HG03520 (cell line): ENCODE results near the gene MAST3.
"Not testable (repeated sequence)": the region's sequence is repeated elsewhere in the genome, so short reads cannot be mapped to it uniquely, and the experiment has no call there.

Experiments
- ATAC-seq: cut with Tn5 transposase; IDR thresholded peaks from one replicate; pipeline ENCODE4 v1.9.1; 2021; ENCODE audit warnings: mild to moderate bottlenecking, moderate library complexity; ENCODE audit not compliant: unreplicated experiment

Gene MAST3

DNA sequence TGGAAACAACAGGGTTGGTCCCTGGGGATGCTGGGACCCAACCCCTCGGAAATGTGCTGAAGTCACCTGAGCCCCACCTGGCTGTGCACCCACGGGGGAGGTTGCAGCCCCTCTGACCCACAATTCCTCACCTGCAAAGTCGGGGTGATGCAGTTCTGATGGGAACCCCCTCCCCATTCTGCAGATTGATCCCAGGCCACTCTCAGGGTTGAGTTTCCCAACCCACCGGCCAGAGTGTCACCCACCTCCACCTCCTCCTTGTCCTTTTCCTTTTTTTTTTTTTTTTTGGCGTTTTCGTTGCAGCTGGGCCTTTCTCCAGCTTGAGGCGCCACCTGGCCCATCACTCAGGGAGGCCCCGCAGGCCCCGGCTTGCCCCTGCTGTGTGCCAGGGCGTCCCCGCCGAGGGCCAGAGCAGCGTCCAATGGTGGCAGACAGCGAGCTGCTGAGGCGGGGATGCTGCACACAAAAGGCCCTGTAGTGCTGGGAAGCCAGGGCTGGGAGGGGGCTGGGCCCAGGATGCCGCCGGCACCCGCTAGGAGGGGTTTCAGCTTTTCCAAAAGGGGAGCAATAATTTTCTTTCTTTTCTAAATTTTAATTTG is 60.0 kb downstream of the MAST3 start:
- no peak for ATAC-seq

DNA sequence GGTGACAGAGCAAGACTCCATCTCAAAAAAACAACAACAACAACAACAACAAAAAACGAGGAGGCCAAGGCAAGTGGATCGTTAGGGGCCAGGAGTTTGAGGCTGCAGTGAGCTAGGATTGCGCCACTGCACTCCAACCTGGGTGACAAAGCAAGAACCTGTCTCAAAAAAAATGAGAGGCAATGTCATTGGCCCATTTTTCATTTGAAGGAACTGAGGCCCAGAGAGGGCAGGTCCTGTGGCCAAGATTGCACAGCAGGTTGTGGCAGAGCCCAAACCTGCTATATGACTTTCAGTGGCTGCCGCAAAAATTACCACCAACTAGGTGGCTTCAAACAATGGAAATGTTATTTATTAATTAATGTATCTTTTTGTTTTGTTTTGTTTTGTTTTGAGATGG is 60.9 kb downstream of the MAST3 start:
- ATAC-seq: no peak

DNA sequence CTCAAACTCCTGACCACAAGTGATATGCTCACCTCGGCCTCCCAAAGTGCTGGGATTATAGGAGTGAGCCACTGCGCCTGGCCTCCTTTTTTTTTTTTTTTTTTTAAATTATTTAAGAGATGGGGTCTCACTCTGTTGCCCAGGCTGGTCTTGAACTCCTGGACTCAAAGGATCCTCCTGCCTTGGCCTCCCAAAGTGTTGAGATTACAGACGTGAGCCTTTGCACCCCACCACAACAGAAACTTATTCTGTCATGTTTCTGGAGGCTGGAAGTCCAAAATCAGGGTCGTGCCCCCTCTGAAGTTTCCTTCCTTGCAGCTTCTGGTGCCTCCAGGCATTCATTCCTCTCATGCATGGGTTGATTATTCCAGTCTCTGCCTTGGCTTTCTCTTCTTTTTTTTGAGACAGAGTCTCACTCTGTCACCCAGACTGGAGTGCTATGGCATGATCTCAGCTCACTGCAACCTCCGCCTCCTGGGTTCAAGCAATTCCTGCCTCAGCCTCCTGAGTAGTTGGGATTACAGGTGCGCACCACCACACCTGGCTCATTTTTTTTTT is 61.6 kb downstream of the MAST3 start:
- not testable (repeated sequence) for ATAC-seq

DNA sequence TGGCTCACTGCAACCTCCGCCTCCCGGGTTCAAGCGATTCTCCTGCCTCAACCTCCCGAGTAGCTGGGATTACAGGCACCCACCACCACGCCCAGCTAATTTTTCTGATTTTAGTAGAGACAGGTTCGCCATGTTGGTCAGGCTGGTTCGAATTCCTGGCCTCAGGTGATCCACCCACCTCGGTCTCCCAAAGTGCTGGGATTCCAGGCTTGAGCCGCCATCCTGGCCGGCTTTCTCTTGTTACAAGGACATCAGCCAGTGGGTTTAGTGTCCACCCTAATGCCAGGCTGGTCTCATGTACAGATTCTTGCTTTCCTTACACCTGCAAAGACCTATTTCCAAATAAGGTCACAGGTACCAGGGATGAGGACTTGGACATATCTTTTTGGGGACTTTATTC is 62.2 kb downstream of the MAST3 start:
- no peak for ATAC-seq

DNA sequence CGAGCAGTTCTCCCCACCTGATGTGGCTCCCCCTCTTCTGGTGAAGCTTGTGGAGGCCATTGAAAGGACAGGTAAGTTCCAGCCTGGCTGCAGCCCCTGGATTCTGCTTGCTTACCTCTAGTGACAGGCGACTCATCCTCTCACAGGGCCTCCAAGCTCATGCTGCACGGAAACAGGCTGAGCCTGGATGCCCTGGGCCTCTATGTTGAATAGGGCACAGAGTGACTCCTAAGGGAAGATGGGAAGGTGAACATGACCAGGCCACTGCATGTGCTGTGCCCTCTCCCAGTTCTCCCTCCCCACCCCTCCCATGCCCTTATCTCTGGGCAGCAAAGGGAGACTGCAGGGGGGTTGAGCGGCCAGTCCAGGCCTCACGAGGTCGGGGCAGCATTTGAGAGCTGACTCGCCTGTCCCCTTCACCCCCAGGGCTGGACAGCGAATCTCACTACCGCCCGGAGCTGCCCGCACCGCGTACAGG is 63.0 kb downstream of the MAST3 start:
- ATAC-seq: no peak

DNA sequence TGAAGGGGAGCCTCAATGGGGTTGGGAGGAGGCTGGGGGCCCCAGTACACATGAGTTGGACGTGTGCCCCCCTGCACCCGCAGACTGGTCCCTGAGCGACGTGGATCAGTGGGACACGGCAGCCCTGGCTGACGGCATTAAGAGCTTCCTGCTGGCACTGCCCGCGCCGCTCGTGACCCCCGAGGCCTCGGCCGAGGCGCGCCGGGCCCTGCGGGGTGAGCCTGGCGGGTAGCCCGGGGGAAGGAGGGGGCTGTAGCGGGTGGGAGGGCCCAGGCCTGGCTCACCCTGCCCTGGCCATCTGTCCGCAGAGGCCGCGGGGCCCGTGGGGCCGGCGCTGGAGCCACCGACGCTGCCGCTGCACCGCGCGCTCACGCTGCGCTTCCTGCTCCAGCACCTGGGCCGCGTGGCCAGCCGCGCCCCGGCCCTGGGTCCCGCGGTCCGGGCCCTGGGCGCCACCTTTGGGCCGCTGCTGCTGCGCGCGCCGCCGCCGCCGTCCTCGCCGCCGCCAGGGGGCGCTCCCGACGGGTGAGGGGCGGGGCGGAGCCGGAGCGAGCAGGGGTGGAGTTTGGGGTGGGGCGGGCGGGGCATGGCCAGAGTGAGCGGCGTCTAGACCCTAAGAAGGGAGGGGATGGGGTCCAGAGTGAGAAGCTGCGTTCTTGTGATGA is 63.5 kb downstream of the MAST3 start:
- peak; percentile 54 for ATAC-seq

DNA sequence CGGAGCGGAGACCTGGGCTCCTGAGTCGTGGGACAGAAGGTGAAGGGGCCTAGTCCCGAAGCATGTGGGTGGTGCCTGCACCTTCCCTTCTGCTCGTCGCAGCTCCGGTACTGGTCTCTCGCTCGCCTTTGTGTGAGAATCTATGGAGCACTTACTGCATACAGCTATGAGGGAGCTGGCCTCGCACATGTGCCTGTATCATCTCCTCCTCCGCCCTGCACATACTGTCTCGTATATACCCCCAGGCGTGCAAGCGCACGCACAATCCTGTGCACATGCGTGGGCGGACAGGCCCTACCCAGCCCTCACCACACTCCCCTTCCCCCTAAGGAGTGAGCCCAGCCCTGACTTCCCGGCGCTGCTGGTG is 64.0 kb downstream of the MAST3 start:
- ATAC-seq: peak; percentile 15

DNA sequence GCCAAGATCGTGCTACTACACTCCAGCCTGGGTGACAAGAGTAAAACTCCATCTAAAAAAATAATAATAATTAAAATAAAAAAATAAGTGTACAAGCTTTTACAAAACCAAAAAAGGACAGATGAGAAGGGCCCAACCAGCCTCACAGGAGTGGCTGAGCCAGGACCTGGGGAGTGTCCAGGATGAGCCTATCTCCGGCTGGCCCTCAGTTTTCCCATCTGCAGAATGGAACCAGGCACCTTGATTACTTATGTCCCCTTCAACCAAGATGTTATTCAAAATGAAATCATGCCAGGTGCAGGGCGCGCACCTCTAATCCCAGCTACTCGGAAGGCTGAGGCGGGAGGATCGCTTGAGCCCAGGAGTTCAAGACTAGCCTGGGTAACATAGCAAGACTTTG is 66.5 kb downstream of the MAST3 start:
- no peak for ATAC-seq

DNA sequence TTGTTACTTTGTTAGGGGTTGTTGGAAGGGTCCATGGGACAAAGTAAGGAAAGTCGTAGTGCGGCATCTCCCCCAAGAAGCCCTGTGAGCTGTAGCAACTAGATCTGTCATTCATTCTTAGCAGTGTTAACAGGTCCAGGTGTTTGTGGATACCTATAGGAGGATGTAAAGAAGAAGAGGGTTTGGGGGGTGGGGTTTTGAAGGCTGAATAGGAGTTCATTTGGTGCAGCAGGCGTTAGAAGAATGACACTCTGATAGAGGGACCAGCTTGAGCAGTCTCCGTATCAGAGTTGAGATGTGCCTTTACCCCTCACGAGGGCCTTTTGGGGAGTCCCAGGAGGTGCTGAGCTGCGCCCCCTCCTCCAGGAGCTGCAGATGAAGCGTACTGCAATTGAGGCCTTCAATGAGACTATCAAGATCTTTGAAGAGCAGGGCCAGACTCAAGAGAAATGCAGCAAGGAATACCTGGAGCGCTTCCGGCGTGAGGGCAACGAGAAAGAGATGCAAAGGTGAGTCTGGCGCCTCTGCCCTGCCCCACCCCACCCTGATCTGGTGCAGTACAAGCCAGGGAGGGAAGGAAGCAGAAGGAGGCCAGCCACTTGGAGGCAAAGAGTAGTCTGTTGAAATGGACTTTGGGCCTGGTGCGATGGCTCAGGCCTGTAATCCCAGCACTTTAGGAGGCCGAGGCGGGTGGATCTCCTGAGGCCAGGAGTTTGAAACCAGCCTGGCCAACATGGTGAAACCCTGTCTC is 68.4 kb downstream of the MAST3 start:
- no peak for ATAC-seq

DNA sequence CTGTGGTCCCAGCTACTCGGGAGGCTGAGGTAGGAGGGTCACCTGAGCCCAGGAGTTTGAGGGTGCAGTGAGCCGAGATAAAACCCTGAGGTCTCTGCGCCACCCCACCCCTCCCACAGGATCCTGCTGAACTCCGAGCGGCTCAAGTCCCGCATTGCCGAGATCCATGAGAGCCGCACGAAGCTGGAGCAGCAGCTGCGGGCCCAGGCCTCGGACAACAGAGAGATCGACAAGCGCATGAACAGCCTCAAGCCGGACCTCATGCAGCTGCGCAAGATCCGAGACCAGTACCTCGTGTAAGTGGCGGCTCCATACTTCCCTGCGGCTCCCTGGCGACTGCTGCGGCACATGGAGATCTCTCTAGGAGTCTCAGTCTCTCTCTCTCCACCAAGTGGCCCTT is 69.4 kb downstream of the MAST3 start:
- no peak for ATAC-seq

DNA sequence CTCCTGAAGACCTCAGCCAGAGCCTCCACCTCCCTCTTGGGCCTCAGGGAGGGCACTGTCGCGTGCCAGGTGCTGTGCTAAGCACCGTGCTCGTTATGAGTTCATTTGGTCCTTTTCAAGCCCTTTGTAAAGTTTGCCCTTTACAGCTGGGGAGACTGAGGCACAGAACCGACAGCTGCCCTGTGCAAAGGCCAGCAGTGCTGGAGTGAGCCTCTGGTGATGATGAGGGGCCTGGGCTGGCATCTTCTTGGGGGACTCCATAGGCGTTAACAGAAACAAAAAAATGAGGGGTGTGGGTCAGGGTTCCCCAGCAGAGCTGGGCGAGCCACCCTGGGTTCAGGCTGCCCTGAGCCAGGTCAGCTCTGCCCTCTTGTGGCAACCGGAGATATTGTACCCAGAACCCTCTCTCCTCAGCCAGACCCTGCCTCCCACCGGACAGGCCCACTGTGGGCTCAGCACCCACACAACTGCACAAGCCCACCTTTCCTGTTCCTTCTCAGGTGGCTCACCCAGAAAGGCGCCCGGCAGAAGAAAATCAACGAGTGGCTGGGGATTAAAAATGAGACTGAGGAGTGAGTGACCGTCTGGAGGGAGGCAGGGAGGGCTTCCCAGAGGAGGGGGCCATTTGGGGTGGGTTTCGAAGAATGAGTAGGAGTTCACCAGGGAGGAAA is 70.5 kb downstream of the MAST3 start:
- no peak for ATAC-seq

DNA sequence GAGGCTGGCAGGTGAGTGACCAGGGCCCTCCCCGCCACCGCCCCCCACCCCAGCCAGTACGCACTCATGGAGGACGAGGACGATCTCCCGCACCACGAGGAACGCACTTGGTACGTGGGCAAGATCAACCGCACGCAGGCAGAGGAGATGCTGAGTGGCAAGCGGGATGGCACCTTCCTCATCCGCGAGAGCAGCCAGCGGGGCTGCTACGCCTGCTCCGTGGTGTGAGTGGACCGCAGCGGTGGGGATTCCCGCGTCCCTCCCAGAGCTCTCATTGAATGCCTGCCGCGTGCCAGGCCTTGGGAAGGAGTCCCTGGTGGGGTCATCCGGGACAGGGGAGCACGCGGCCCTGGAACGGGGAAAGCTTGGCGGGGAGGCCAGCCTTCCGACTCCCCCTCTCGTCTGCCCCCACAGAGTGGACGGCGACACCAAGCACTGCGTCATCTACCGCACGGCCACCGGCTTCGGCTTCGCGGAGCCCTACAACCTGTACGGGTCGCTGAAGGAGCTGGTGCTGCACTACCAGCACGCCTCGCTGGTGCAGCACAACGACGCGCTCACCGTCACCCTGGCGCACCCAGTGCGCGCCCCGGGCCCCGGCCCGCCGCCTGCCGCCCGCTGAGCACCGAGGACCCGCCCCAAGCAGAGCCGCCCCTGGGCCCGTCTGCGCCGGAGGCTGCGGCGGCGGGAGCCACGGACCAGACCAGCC is 71.2 kb downstream of the MAST3 start:
- ATAC-seq: no peak

DNA sequence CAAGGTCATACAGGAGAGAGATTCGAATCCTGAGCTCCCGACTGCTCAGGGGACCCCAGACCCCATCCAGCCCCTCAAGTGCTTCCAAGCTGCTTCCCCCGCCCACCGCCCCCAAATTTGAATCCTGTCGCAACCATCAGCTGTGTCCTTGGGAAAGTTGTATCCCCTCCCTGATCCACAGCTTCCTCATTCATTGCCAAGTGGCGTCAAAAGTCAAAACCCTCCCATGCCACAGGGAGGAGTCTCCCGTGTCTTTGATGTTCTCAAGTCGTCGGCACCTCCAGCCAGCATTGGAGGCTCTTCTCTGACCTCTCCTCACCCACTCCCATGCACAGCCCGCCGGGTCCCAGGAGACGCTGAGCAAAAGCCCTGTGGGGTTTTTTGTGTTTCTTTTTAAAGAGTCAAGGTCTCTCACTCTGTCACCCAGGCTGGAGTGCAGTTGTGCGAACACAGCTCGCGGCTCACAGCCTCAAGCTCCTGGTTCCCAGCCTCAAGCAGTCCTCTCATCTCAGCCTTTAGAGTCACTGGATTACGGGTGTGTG is 73.2 kb downstream of the MAST3 start:
- ATAC-seq: no peak

DNA sequence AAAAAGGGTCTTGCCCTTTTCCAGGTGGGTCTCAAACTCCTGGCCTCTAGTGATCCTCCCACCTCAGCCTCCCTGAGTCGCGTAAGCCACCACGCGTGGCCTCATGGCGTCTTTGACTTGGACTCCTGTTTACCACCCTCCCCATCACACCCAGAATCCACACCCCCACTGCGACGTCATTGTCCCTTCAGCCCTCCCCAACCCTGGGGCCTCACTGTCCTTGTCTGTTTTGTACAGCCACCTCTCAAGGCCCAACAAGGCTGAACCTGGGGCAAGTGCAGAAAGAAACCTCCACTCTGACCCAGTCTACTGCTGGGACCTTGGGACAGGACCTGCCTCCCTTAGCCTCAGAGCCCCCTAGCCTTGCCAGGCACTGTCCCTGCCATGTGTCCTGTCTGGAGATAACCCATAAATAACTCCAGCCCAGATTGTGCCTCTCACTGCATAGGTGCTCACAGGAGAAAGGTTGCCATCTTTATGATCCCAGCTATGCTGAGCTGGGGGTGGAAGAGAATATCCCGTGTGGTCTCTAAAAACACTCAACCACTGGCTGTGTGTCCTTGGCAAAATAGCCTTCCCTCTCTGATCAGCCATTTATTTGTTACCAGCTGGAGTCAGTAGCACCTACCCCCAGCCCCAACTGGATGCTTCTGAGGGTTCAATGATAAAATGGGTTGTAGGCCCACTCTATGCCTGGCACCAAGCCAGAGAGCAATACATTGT is 74.2 kb downstream of the MAST3 start:
- ATAC-seq: no peak

DNA sequence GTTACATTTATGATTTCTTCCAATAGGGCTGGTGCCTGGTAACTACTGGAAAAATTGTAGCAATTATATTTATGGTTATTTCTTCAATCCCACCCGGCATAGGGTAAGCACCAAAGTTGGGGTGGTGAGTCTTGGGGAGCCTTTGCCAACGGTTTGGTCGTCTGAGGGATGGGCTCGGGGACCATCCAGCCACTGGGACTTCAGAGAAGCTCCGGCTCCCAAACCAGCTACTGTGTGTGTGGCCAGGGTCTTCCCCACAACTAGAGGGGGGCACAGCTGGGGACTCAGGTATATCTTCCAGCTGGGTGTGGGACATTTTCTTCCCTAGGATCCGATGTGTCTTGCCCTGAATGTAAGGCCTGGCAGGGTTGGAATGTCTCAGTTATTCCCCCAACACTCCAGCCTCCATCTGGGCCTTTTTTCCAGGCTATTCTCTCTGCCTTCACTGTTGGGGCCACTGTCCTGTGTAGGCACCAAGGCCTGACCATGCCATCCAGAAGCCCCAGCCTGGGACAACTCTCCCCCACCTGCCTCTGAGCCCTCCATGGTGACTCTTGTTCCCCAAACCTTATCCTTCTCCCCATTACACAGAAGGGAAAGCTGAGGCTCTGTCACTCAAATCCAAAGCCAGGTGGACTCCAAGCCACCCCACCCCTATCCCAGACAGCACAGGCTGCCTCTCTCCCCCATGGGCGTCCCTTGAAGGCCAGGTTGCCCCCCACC is 74.9 kb downstream of the MAST3 start:
- ATAC-seq: no peak

DNA sequence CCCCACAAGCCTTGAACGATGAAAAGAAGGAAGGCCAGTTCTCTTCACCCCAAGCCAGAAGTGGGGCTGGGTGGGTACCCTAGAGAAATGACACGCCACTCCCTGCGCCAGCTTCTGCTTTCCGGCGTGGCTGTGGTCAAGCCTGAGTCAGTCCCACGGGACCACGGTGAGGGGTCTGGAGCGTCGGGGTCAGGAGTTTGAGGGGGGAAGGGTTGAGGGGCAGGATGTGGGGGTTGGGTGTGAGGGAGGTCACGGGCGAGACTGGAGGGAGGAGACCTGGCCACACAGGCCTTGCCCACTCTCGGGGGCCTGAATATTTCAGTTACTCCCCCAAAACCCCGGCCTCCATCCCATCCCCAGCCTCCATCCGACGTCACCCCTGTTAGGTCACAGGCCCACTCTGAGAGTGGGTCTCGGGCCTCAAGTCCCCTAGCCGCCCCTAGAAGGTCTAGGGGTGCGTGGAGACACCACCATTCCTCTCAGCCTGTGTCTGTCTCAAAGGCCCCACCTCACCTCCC is 75.5 kb downstream of the MAST3 start:
- ATAC-seq: no peak

DNA sequence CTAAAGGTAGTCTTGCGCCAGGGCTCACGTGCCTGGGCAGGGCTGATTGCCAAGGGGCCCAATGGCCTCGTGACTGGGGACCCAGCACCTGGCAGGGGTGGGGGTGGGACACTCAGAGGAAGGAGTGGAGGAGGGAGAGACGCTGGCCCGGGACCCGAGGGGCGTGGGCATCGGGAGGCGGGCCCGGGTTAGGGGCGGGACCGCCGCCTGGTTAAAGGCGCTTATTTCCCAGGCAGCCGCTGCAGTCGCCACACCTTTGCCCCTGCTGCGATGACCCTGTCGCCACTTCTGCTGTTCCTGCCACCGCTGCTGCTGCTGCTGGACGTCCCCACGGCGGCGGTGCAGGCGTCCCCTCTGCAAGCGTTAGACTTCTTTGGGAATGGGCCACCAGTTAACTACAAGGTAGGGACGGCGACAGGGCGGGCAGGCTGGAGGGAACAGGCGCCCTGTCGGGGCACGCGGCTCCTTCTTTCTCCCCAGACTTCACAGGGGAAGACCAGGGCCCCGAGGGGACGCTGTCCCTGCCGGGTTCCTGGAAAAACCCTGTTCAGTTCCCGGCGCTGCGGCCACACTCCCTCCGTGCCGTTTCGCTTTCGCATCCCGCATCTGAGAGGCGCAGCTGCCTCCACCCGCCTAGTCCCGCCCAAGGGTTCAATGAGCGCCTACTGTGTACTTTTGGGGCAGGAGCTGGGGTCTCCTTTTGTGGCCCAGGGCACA is 76.2 kb downstream of the MAST3 start, which contains the start of gene IFI30:
IFI30 (plus strand) TSS at position 242 of the 717 bp plus-strand sequence; CDS start at position 271, 29 bp downstream.
- ATAC-seq: no peak

DNA sequence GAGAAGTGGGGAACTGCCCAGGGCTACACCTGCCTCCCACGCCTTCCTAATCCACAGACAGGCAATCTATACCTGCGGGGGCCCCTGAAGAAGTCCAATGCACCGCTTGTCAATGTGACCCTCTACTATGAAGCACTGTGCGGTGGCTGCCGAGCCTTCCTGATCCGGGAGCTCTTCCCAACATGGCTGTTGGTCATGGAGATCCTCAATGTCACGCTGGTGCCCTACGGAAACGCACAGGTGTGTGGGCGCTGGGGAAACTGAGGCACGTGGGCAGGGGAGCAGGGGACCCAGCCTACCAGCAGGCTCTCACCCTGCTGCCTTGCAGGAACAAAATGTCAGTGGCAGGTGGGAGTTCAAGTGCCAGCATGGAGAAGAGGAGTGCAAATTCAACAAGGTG is 77.4 kb downstream of the MAST3 start:
- ATAC-seq: no peak
